GM19455 (cell line): ENCODE results near the gene GALNT2.
A peak's percentile ranks its signal among the peaks of the same experiment; 100 is the strongest.

Experiments
- ATAC-seq: cut with Tn5 transposase; IDR thresholded peaks from one replicate; pipeline ENCODE4 v1.9.1; 2021; ENCODE audit not compliant: unreplicated experiment

Gene GALNT2

DNA sequence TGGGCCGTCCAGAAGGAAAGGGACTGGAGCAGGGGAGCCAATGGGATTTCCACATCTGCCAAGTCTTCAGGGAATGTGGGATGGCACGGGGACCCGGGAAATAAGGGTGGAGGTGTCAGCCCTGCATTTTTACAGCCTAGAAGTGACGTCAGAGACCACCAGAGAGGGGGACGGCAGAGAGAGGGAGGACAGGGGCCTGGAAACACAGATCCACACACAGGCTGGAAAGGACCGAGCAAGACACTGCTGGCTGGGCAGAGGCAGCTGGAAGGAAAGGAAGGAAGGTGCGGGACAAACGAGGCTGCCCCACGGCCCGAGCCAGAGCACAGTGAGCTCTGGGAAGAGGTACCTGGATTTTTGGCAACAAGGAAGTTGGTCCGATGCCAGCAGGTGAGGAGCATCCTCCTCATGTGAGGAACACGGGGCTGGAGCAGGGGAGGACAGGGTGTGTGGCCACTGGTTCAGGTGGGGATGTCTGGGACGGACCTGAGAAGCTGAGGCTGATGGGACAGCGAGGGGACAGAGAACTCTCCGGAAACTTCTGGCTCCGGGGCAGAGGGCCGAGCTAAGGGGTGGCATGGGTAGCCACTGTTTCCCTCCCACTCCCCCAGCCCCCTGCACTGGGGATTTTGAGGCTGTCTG is 220.8 kb downstream of the GALNT2 start:
- no peak for ATAC-seq

- no peak for ATAC-seq
Observed at GRCh38 chr1:230288641-230289349, 221.8 kb downstream of the GALNT2 start.

DNA sequence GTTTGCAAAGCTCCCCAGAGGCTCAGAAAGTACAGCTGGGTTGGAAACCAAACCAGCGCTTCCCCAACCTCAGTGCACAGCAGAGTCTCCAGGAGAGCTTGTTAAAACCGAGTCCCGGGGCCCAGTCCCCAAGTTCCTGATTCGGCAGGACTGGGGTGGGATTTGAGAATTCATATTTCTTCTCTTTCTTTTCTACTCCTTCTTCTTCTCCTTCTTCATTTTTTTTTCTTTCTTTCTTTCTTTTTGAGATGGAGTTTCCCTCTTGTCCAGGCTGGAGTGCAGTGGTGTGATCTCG is 222.3 kb downstream of the GALNT2 start:
- ATAC-seq = no peak

DNA sequence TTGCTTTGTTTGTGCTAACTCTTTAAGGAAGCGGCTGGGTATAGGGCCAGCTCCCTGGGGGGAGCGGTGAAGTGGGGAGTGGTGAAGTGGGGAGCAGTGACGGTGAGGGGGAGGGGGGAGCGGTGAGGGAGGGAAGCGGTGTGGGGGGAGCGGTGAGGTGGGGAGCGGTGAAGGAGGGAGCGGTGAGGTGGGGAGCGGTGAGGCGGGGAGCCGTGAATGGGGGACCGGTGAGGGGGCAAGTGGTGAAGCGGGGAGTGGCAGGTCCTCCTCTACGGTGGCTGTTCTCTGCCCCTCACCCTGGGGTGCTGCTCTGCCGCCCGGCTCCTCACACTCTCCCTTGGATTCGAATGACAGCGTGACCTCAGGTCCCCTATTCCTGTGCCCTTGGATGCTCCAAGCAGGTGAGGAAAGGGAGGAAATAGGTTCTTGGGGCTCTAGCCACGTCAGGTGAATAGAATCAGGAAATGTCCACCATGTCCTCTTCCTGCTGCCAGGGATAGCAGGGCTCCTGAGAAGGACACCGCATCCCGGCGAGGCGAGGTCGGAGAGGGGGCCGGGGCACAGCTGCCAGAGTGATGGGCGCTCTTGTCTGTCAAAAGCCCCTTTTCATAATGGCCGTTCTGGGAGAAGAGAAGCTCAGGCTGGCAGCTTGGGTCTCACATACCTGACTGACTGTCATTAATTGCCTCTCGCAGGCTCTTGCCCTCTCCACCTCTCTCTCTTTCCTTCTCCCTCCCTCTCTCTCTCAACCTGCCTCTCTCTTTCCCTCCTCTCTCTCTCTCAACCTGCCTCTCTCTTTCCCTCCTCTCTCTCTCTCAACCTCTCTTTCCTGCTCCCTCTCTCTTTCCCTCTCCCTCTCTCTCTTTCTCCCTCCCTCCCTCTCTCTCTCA is 224.9 kb downstream of the GALNT2 start:
- ATAC-seq = no peak

GRCh38 chr1:230292689-230293389 is 225.8 kb downstream of the GALNT2 start:
- no peak for ATAC-seq

GRCh38 chr1:230293390-230293700 is 226.3 kb downstream of the GALNT2 start:
- ATAC-seq = no peak

DNA sequence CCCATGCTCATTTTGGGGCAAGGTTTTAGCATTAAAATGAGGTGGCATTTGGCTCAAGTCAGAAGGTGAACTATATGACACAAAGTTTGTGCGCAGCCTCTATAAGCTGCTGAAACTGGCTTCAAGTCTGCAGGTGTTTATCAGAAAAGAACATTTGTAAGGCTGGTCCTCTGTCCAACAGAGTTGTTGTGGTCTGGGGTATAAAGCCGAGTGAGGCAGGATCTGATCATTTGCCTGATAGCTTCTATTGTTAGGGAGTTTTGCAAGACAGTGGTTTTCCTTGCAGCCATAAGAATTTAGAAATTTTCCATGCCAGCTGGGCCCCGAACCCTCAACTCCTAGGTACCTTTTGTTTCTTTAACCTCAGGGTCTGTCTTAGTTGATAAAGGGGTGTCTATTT is 228.3 kb downstream of the GALNT2 start:
- ATAC-seq = no peak

- ATAC-seq = no peak
Observed at GRCh38 chr1:230299191-230300006, 232.4 kb downstream of the GALNT2 start.

- no peak for ATAC-seq
Observed at GRCh38 chr1:230300322-230301301, 233.6 kb downstream of the GALNT2 start.

GRCh38 chr1:230301322-230301721 is 234.3 kb downstream of the GALNT2 start:
- ATAC-seq = no peak

GRCh38 chr1:230301822-230302221 is 234.8 kb downstream of the GALNT2 start:
- ATAC-seq = no peak

DNA sequence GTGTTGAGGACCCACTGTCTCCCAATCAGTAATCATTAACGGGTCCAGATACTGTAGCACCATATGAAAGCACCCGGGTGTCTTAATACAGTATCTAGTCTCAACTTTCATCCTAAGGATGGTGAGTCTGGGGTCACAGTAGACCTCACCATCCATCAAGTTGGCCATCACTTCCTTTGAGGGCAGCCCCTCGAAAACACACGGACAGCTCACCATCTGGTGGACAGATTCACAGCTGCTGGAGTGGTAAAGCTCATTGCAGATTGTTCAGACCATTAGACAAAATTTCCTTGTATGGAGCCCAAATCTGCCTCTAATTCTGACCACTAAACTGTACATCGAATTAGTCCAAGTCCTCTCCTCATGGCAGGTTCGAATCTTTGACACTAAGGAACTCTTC is 236.0 kb downstream of the GALNT2 start:
- no peak for ATAC-seq

GRCh38 chr1:230303822-230304221 is 236.8 kb downstream of the GALNT2 start:
- ATAC-seq = no peak

DNA sequence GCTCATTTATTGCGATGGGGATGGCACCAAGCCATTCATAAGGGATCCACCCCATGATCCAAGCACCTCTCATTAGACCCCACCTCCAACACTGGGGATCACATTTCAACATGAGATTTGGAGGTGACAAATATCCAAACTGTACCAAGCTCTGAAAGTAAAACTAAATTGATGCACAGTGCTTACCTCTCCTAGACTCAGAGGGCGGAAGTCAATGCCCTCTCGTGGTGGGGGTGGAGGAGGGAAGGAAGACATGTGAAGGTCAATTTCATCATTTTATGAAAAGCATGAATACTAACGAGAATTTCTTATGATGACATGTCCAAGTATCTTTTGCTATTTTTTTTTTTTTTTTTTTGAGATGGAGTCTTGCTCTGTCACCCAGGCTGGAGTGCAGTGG is 239.1 kb downstream of the GALNT2 start:
- ATAC-seq = peak; percentile 58

- no peak for ATAC-seq
Observed at GRCh38 chr1:230307213-230307612, 240.2 kb downstream of the GALNT2 start.

DNA sequence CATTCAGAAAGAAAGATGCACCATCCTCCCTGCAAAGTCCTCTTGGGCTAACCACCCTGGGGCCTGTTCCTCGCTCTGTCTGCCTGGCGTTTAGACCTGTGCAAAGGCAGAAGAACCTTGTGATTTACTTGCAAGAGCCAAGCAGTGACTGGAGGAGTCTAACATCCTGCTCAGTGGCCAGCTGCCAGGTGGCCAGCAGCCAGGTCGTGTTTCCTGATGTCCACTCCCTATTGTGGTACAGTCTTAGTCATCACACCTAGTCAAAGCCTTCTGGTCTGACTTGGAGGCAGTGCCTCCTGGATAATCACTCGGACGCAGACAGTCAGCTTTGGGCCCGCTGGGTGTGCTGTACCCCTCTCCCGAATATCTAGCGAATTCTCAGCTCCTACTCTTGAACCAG is 241.0 kb downstream of the GALNT2 start:
- ATAC-seq = no peak

- no peak for ATAC-seq
Observed at GRCh38 chr1:230308821-230309220, 241.8 kb downstream of the GALNT2 start.

- no peak for ATAC-seq
Observed at GRCh38 chr1:230309646-230310177, 242.7 kb downstream of the GALNT2 start.
